Muscle layer of duodenum (tissue), 2 donors: ENCODE data around the gene FTSJ1.

Experiments
- H3K27ac ChIP-seq: one replicate; pipeline ENCODE4 v1.7.0; 2013; ENCODE audit warnings: mild to moderate bottlenecking, low read length
- H3K27me3 ChIP-seq: one replicate; pipeline ENCODE4 v1.7.0; 2013; ENCODE audit warnings: low read depth, mild to moderate bottlenecking, control low read depth, low read length
- H3K36me3 ChIP-seq, 2 donors: one replicate each; pipeline ENCODE4 v1.7.0; 2013; ENCODE audit warnings: low read length in 2 of 2, control low read depth in 1 of 2, mild to moderate bottlenecking in 1 of 2; ENCODE audit not compliant: insufficient read depth in 2 of 2, control insufficient read depth in 1 of 2
- H3K4me1 ChIP-seq, 2 donors: one replicate each; pipeline ENCODE4 v1.7.0; 2013; ENCODE audit warnings: low read length in 2 of 2, mild to moderate bottlenecking in 2 of 2, control low read depth in 1 of 2, moderate library complexity in 1 of 2; ENCODE audit not compliant: insufficient read depth in 2 of 2, control insufficient read depth in 1 of 2
- H3K4me3 ChIP-seq, 2 donors: one replicate each; pipeline ENCODE4 v1.7.0; 2013; ENCODE audit warnings: low read length in 2 of 2, low read depth in 1 of 2, mild to moderate bottlenecking in 1 of 2
- H3K9me3 ChIP-seq, 2 donors: one replicate each; pipeline ENCODE4 v1.7.0; 2013; ENCODE audit warnings: low read length in 2 of 2, control low read depth in 1 of 2, mild to moderate bottlenecking in 1 of 2; ENCODE audit not compliant: control insufficient read depth in 1 of 2
- donor health status: healthy.

FTSJ1 gene

DNA sequence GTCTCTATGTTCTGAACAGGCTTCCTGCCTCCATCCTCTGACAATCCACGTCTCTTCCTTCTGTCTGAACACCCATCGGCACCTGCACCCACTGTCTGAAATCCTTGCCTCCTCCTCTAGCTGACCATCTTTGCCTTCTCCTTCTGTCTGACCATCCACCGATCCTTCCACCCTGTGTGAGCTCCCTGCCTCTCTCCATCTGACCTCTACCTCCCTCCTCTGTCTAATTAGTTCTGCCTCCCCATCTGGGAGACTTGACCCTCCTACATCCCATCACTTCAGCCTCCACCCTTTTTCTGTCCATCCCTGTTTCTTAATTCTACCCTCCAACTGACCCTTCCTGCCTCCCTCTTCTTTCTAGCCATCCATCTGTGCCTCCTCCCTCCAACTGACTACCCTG, 16.0 kb upstream of the FTSJ1 start:
- Histone ChIP-seq H3K27ac (no peak overlapping the region), H3K27me3 (no peaks in the 10 kb centered on the region), H3K36me3 (no peaks in the 10 kb centered on the region), H3K4me1 (no peaks in the 10 kb centered on the region), H3K9me3 (no peaks in the 10 kb centered on the region), H3K4me3 (no peak overlapping the region)

DNA sequence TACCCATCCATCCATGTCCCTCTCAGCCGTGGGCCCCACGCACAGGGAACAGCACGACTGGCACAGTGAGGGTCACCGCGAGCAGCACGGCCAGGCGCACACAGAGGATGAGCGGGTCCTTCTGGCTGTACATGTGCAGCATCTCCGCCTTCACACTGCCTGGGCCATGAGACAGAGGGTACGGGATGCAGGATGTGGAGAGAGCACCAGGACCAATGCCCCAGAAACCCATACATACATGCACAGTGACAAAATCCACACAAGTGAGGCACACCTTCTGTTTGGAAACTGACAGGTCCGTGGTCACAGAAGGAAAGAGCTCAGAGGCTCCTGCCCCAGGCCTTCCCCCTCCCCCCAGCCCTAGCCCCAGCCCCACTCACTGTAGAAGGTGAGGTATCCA, 15.4 kb upstream of the FTSJ1 start:
- Histone ChIP-seq H3K9me3 (no peaks in the 10 kb centered on the region), H3K4me1 (no peaks in the 10 kb centered on the region), H3K27ac (no peak overlapping the region), H3K4me3 (no peak overlapping the region), H3K36me3 (no peaks in the 10 kb centered on the region), H3K27me3 (no peaks in the 10 kb centered on the region)

DNA sequence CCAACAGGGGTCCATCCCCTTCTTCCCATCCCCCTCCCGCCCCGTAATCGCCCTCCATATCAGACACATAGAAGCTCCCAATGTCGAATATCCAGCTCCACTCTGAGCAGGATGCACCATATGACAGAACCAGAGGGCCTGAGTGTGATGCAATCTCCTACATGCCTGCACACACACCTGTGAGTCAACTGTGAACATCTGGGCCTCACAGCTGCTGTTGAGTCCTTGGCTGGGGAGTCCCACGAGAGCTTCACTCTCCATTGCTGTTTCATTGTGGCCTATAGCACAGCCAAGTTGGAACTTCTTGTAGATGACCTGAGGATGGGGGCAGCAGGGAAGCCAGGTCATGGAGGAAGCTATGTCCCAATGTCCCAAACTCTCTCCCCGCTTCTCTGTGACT, 14.2 kb upstream of the FTSJ1 start:
- H3K4me1 ChIP-seq, result no peaks in the 10 kb centered on the region
- H3K4me3 ChIP-seq, result no peak overlapping the region
- no peak overlapping the region for H3K27ac ChIP-seq
- no peaks in the 10 kb centered on the region for H3K36me3 ChIP-seq
- no peaks in the 10 kb centered on the region for H3K9me3 ChIP-seq
- H3K27me3 ChIP-seq, result no peaks in the 10 kb centered on the region

GRCh38 chrX:48465336-48465933, 10.6 kb upstream of the FTSJ1 start:
- Histone ChIP-seq H3K4me3 (no peak overlapping the region), H3K27ac (no peak overlapping the region), H3K9me3 (no peaks in the 10 kb centered on the region), H3K4me1 (peaks cover 0 to 13% of the 10 kb centered on the region in 2 donors), H3K36me3 (no peaks in the 10 kb centered on the region), H3K27me3 (no peaks in the 10 kb centered on the region)

- Histone ChIP-seq H3K27ac (no peak overlapping the region), H3K27me3 (no peaks in the 10 kb centered on the region), H3K9me3 (no peaks in the 10 kb centered on the region), H3K36me3 (no peaks in the 10 kb centered on the region), H3K4me1 (peaks cover 0 to 13% of the 10 kb centered on the region in 2 donors), H3K4me3 (no peak overlapping the region)
Observed at GRCh38 chrX:48466696-48467095, 9.3 kb upstream of the FTSJ1 start.

DNA sequence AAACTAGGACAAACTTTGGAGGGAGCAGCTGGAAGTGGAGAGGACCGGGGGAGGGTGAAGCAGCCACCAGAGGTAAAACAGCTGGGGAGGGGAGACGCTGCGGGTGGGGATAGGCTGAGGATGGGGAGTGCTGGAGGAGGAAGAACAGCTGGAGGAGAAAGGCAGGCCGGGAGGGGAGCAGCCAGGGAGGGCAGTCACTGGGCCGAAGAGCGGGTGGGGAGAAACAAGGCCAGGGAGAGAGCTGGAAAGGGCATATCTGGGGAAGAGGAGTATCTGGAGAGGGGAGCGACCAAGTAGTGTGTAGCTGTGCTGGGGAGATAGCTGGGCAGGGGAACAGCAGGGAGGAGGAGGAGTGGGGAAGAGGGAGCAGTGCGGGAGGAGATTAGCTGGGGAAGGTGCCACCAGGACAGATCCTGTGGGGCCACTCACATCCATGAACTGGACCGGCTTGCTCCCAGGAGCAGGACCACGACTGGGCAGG, 8.7 kb upstream of the FTSJ1 start:
- Histone ChIP-seq H3K4me3 (peak overlapping the region in 1 of 2 donors; percentile 28), H3K36me3 (no peaks in the 10 kb centered on the region), H3K4me1 (peaks cover 0 to 13% of the 10 kb centered on the region in 2 donors), H3K9me3 (no peaks in the 10 kb centered on the region), H3K27ac (no peak overlapping the region), H3K27me3 (no peaks in the 10 kb centered on the region)

DNA sequence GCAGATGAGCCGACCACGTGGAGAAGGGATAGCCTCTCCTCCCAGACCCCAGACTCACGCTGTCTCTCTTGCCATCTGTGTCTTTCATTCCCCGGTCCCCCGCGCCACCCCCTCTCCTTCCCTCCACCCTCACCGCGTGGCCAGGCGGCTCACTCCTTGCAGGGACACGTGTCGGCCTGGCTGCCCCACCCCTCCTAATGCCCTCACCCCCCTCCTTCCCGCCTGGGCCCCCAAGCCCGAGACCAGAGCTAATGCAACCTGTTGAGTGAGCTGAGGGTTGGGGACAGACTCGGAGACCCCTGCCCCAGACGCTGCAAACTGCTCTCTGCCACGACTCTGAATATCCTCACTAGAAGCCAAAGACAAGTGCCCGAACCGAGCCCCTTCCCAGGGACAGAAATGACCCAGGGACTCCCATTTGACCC, 7.7 kb upstream of the FTSJ1 start:
- H3K27me3 ChIP-seq, result no peaks in the 10 kb centered on the region
- no peak overlapping the region for H3K27ac ChIP-seq
- H3K4me1 ChIP-seq, result peaks cover 0 to 13% of the 10 kb centered on the region in 2 donors
- peak overlapping the region; percentile 28 to 57 for H3K4me3 ChIP-seq
- H3K9me3 ChIP-seq, result no peaks in the 10 kb centered on the region
- no peaks in the 10 kb centered on the region for H3K36me3 ChIP-seq

DNA sequence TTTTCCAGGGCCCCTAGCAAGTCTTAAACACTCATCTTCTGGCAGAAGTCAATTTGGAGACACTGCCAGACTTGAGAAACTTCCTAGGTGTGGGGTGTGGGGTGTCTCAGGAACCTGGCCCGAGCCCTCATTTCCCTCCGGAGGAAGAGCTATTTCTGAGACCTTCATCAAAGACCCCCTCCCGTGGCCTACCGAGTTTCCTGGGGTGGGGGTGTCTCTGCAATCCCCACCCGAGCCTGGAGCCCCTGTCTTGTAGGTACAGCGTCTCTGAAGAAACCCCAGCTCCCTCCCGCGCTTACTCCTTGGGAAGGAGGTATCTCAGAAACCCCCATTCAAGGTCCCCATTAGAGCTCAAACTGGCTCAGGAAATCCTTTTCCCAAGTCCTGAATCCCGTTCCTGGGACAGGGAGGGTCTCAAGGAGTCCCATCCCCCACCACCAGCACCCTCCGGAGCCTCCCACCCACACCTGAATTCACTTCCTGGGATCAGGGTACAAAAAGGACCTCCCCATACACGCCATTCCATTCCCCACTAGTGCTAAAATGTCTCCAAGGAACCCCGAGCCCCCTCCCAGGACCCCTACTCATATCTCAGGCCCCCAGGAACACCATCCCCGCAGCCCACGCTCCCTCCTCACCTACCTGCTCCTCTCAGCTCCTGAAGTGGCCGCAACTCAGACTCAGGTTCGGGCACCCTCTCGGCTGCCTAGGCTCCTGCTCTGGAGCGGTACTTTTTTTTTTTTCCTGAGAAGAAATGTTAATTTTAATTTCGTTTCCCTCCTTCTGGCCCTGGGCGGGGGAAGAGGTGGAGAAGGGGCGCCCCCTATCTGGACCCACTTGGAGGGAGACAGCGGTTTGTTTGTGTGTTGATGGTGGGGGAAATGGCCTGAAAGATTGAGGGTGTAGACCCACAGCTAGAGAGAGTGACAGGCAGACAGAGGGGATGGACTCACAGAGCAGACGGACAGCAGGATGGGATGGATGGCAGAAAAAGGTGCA, 7.0 kb upstream of the FTSJ1 start:
- Histone ChIP-seq H3K4me3 (peak overlapping the region; percentile 28 to 48), H3K4me1 (peaks cover 0 to 13% of the 10 kb centered on the region in 2 donors), H3K9me3 (no peaks in the 10 kb centered on the region), H3K36me3 (no peaks in the 10 kb centered on the region), H3K27me3 (no peaks in the 10 kb centered on the region), H3K27ac (no peak overlapping the region)

GRCh38 chrX:48470110-48470832, 5.7 kb upstream of the FTSJ1 start, which contains the start of gene SLC38A5:
TSS of gene SLC38A5 (minus strand) at chrX:48470260. CDS start at chrX:48467924, 2,336 bp downstream.
- Histone ChIP-seq H3K4me3 (peak within 1 kb of the TSS in 1 of 2 donors; percentile 48), H3K9me3 (no peaks in the 10 kb centered on the region), H3K36me3 (no peaks in the 10 kb centered on the region), H3K27ac (no peak within 1 kb of the TSS), H3K27me3 (no peaks in the 10 kb centered on the region), H3K4me1 (peaks cover 0 to 13% of the 10 kb centered on the region in 2 donors)

DNA sequence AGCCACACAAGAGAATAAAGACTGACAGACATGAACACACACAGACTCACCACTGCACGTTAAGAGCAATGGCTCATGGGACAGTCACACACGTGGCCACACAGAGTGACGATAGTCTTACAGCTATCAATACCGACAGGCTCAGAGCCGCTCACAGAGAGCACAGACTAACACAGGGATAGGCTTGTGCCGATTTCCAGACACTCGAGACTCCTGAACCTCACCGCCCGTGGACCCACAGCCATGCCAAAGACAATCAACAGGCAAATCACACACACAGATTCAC, 5.2 kb upstream of the FTSJ1 start:
- Histone ChIP-seq H3K9me3 (no peaks in the 10 kb centered on the region), H3K27ac (no peak overlapping the region), H3K27me3 (no peaks in the 10 kb centered on the region), H3K4me1 (peaks cover 0 to 13% of the 10 kb centered on the region in 2 donors), H3K4me3 (no peak overlapping the region), H3K36me3 (no peaks in the 10 kb centered on the region)

DNA sequence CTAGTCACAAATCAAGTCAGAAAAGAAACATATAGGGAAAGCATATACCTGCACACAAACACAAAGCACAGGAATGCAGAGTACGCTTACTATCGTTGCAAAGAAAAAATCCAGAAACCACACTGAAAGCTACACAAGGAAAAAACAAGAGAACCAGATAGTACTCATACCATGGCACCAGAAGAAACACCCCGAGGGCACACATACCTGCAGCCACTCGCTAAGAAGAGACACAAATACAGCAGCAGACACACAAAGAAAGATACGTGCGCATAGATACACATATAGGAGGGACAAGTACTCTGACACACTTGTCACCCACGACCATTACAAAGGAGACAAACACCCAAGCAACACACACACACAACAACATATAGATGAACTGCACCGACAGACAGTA, 4.5 kb upstream of the FTSJ1 start:
- no peak overlapping the region for H3K4me3 ChIP-seq

More for the DNA sequence above, 4.5 kb upstream of the FTSJ1 start:
- no peaks in the 10 kb centered on the region for H3K36me3 ChIP-seq
- no peaks in the 10 kb centered on the region for H3K27me3 ChIP-seq
- no peaks in the 10 kb centered on the region for H3K9me3 ChIP-seq
- no peak overlapping the region for H3K27ac ChIP-seq
- H3K4me1 ChIP-seq, result peaks cover 0 to 13% of the 10 kb centered on the region in 2 donors
